HCT116 (cell line): ENCODE measurements around the gene NAT16. TPM values are rescaled to one million over a fixed set of nuclear protein-coding genes. Genes with fewer than 3 reads are reported as not detected.

Source experiments
- ATAC-seq: fragments of 200-7000 bp; cut with Tn5 transposase; 2 replicates; pipeline ENCODE4 v1.9.1; 2020; ENCODE audit warnings: mild to moderate bottlenecking, moderate library complexity
- BruUV-seq: library from RNA; stranded (reverse); fragments of 400-500 nt; replicated peaks from 2 replicates; lab custom pipeline; 2021; lab: Mats Ljungman, UMichigan
- CTCF ChIA-PET: fragments of 300-600 bp; sonication (Branson Sonifier 250); formaldehyde crosslinking; loops from one replicate; lab custom pipeline; 2021; ENCODE audit warnings: antibody characterized with exemption; lab: Charles Lee
- POLR2A ChIA-PET: fragments of 300-600, 350-600 bp; sonication (Branson Sonifier 250); formaldehyde crosslinking; loops from one replicate; lab custom pipeline; 2021; ENCODE audit warnings: antibody characterized with exemption; lab: Charles Lee
- RAD21 ChIA-PET, 2 experiments: fragments of 300-600 bp; sonication (Branson Sonifier 250); formaldehyde crosslinking; loops; one replicate each; lab custom pipeline; 2023; ENCODE audit warnings: low total read pairs in 2 of 2; ENCODE audit not compliant: uncharacterized antibody in 2 of 2, unreplicated experiment in 2 of 2, low non-redundant PET in 1 of 2; lab: Charles Lee
- DNase-seq: peaks from one replicate; pipeline ENCODE4 v3.0.0-alpha.2; 2010; ENCODE audit warnings: low read depth, low spot score
- H2AFZ ChIP-seq: fragments of 200-600 bp; shearing (Covaris generic), sonication (generic); 2 replicates; pipeline ENCODE4 v1.6.1; 2017; ENCODE audit warnings: low read depth, mixed run types, mixed read lengths, antibody characterized with exemption, low read length; ENCODE audit not compliant: poor library complexity, severe bottlenecking
- H3K27ac ChIP-seq: 2 replicates; pipeline ENCODE4 v1.5.1; 2012; ENCODE audit warnings: low read depth, low read length
- H3K27me3 ChIP-seq: fragments of 200-600 bp; sonication (generic); 2 replicates; pipeline ENCODE4 v1.6.1; 2016; ENCODE audit warnings: mixed run types, low read length, mixed read lengths; ENCODE audit not compliant: insufficient read depth
- H3K36me3 ChIP-seq, 2 experiments: fragments of 200-500 bp in 1 of 2; fragments of 200-600 bp in 1 of 2; sonication (Bioruptor generic) in 1 of 2; sonication (generic) in 1 of 2; 2 replicates each; pipeline versions ENCODE4 v1.5.1 to v1.6.1; 2014 to 2016; ENCODE audit warnings: low read length in 2 of 2, inconsistent platforms in 1 of 2, mixed read lengths in 1 of 2, mixed run types in 1 of 2; ENCODE audit not compliant: insufficient read depth in 2 of 2, control insufficient read depth in 1 of 2
- H3K4me1 ChIP-seq, 2 experiments: fragments of 200-600 bp in 1 of 2; sonication (generic) in 1 of 2; 2 replicates each; pipeline versions ENCODE4 v1.5.1 to v1.6.1; 2012 to 2017; ENCODE audit warnings: low read length in 2 of 2, inconsistent platforms in 1 of 2, mild to moderate bottlenecking in 1 of 2, mixed read lengths in 1 of 2, mixed run types in 1 of 2, moderate library complexity in 1 of 2; ENCODE audit not compliant: insufficient read depth in 2 of 2, control insufficient read depth in 1 of 2
- H3K4me2 ChIP-seq: fragments of 200-600 bp; sonication (generic); 2 replicates; pipeline ENCODE4 v1.6.1; 2017; ENCODE audit warnings: mixed run types, low read length, mixed read lengths
- H3K4me3 ChIP-seq, 2 experiments: fragments of 200-600 bp in 1 of 2; sonication (generic) in 1 of 2; replicated peaks in 1 of 2; 2 replicates each; pipeline ENCODE4 v1.5.1; 2011 to 2016; ENCODE audit warnings: low read length in 2 of 2, control low read depth in 1 of 2, low read depth in 1 of 2, mild to moderate bottlenecking in 1 of 2, mixed read lengths in 1 of 2, mixed run types in 1 of 2
- H3K79me2 ChIP-seq: fragments of 200-600 bp; sonication (generic); 2 replicates; pipeline ENCODE4 v1.6.1; 2017; ENCODE audit warnings: mild to moderate bottlenecking, mixed run types, low read length, moderate library complexity, mixed read lengths; ENCODE audit not compliant: insufficient read depth
- H3K9ac ChIP-seq: fragments of 200-600 bp; sonication (generic); 2 replicates; pipeline ENCODE4 v1.6.1; 2016; ENCODE audit warnings: low read length, mixed read lengths
- H3K9me2 ChIP-seq: fragments of 200-600 bp; sonication (generic), shearing (Covaris generic); 2 replicates; pipeline ENCODE4 v1.6.1; 2017; ENCODE audit warnings: mixed run types, mild to moderate bottlenecking, moderate library complexity; ENCODE audit not compliant: insufficient read depth
- H3K9me3 ChIP-seq, 2 experiments: fragments of 200-500 bp in 1 of 2; fragments of 200-600 bp in 1 of 2; sonication (Bioruptor generic) in 1 of 2; sonication (generic) in 1 of 2; 2 replicates each; pipeline ENCODE4 v1.6.1; 2014 to 2017; ENCODE audit warnings: low read length in 2 of 2, mixed read lengths in 2 of 2, inconsistent platforms in 1 of 2, low read depth in 1 of 2, mild to moderate bottlenecking in 1 of 2, mixed run types in 1 of 2, moderate library complexity in 1 of 2; ENCODE audit not compliant: control insufficient read depth in 1 of 2, insufficient read depth in 1 of 2
- H4K20me1 ChIP-seq: fragments of 200-600 bp; sonication (generic), shearing (Covaris generic); 2 replicates; pipeline ENCODE4 v1.6.1; 2017; ENCODE audit warnings: mixed run types, mild to moderate bottlenecking, moderate library complexity; ENCODE audit not compliant: insufficient read depth
- CTCF ChIP-seq, 3 experiments: fragments of 200-600 bp in 1 of 3; sonication (generic) in 1 of 3; IDR thresholded peaks in 2 of 3; conservative IDR thresholded peaks in 1 of 3; 2 replicates each; pipeline ENCODE4 v1.5.1; 2012 to 2017; ENCODE audit warnings: low read depth in 2 of 3, low read length in 2 of 3, antibody characterized with exemption in 1 of 3, borderline replicate concordance in 1 of 3, control low read depth in 1 of 3, mild to moderate bottlenecking in 1 of 3, mixed read lengths in 1 of 3, mixed run types in 1 of 3, moderate library complexity in 1 of 3; ENCODE audit not compliant: insufficient read depth in 1 of 3
- EGR1 ChIP-seq: IDR thresholded peaks from 2 replicates; pipeline ENCODE4 v1.6.1; 2012; ENCODE audit warnings: low read depth
- EZH2phosphoT487 ChIP-seq: fragments of 200-600 bp; IDR thresholded peaks from 2 replicates; pipeline ENCODE4 v1.6.1; 2018; ENCODE audit warnings: antibody characterized with exemption, borderline replicate concordance
- REST ChIP-seq: IDR thresholded peaks from 2 replicates; pipeline ENCODE4 v1.6.1; 2012; ENCODE audit warnings: low read depth
- SP1 ChIP-seq: IDR thresholded peaks from 2 replicates; pipeline ENCODE4 v1.6.1; 2012; ENCODE audit warnings: low read depth
- SRF ChIP-seq: IDR thresholded peaks from 2 replicates; pipeline ENCODE4 v1.6.1; 2012; ENCODE audit warnings: low read depth
- TCF7L2 ChIP-seq: IDR thresholded peaks from 2 replicates; pipeline ENCODE4 v1.7.0; 2011; ENCODE audit warnings: borderline replicate concordance, inconsistent platforms; ENCODE audit not compliant: insufficient read depth, insufficient read length; ENCODE audit errors: extremely low read depth
- YY1 ChIP-seq: IDR thresholded peaks from 2 replicates; pipeline ENCODE4 v1.6.1; 2011; ENCODE audit warnings: low read length, low read depth, moderate library complexity, mild to moderate bottlenecking; ENCODE audit not compliant: insufficient replicate concordance; ENCODE audit errors: extremely low read depth
- intact Hi-C: fragments of 100-400 bp; cut with micrococcal nuclease; formaldehyde crosslinking; loops from 2 replicates; pipeline ENCODE4 v1.10.0; 2022
- total RNA-seq: library from RNA; stranded (reverse); gene quantifications from one replicate; pipeline ENCODE4 v1.2.1, GENCODE V29; 2021; ENCODE audit not compliant: unreplicated experiment
- TF ChIP-seq, protein P1 (sequence below): IDR thresholded peaks from 2 replicates; pipeline ENCODE4 v1.6.1; 2012
- TF ChIP-seq, protein P2 (sequence below): IDR thresholded peaks from 2 replicates; pipeline ENCODE4 v1.6.1; 2012

The NAT16 gene
- total RNA-seq, 1 experiment from 2014 or later, result 2.0 TPM

- no peaks in the 10 kb centered on the region for H4K20me1 ChIP-seq
- ATAC-seq, result peak; percentile 13; the same call in 1 of the 2 replicates
- no peaks in the 10 kb centered on the region for H3K9me2 ChIP-seq
- H3K4me2 ChIP-seq, result peak overlapping the region; percentile 86
- ChIA-PET CTCF (interaction anchor here (0.7 to 2.2 kb wide), 5 partner anchors 11 to 145 kb away, joined by 3 to 16 read pairs (median 3); partner anchors contain the start of gene SERPINE1), RAD21 (no interaction called here), POLR2A (interaction anchor here (3.2 kb wide), 1 partner anchor 11 kb away, joined by 26 read pairs; the partner anchor contains the start of gene SERPINE1)
- TF ChIP-seq REST, result no peak
- no peak for TF ChIP-seq TCF7L2
- TF ChIP-seq, protein P1, sequence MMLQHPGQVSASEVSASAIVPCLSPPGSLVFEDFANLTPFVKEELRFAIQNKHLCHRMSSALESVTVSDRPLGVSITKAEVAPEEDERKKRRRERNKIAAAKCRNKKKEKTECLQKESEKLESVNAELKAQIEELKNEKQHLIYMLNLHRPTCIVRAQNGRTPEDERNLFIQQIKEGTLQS, result no peak
- TF ChIP-seq SRF, result no peak
- no peak for TF ChIP-seq YY1
- TF ChIP-seq EZH2phosphoT487, result no peak
- no peak for TF ChIP-seq CTCF (IDR thresholded peaks at IDR 0.05 in 2 of 3, conservative IDR thresholded peaks at IDR 0.05 in 1 of 3; ENCODE audit: borderline replicate concordance in 1 of 3, insufficient read depth in 1 of 3, low read depth in 2 of 3, low read length in 2 of 3)
- no peak for TF ChIP-seq SP1
- TF ChIP-seq, protein P2, sequence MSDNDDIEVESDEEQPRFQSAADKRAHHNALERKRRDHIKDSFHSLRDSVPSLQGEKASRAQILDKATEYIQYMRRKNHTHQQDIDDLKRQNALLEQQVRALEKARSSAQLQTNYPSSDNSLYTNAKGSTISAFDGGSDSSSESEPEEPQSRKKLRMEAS, result no peak
- no peak for TF ChIP-seq EGR1
- no peak overlapping the region for H2AFZ ChIP-seq
- DNase-seq, result no peak
- no peaks in the 10 kb centered on the region for H3K27me3 ChIP-seq
- H3K27ac ChIP-seq, result peak overlapping the region; percentile 83
- H3K4me1 ChIP-seq, result peaks cover 27 to 66% of the 10 kb centered on the region in 2 experiments
- H3K79me2 ChIP-seq, result no peaks in the 10 kb centered on the region
- H3K4me3 ChIP-seq, result peak overlapping the region in 1 of 2 experiments; percentile 49; a peak in 2 of 4 replicates
- intact Hi-C loops, result loop anchor here (1.0 to 5.0 kb wide), 3 partner anchors 43 to 240 kb away; partner anchors contain the start of gene ACHE
- no peaks in the 10 kb centered on the region for H3K9me3 ChIP-seq
- no TSS peak for BruUV-seq
- H3K36me3 ChIP-seq, result no peaks in the 10 kb centered on the region
- peak overlapping the region; percentile 66 for H3K9ac ChIP-seq
Observed at GRCh38 chr7:101137651-101138212, 42.4 kb downstream of the NAT16 start.
